ENCODE measurements around the gene BCL2L2.
"Not testable (repeated sequence)": the region's sequence is repeated elsewhere in the genome, so short reads cannot be mapped to it uniquely, and the experiment has no call there.

The BCL2L2 gene, protein sequence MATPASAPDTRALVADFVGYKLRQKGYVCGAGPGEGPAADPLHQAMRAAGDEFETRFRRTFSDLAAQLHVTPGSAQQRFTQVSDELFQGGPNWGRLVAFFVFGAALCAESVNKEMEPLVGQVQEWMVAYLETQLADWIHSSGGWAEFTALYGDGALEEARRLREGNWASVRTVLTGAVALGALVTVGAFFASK
- total RNA-seq, result 1.2 to 4.3 (median 3.3) reads per million in 4 experiments

DNA sequence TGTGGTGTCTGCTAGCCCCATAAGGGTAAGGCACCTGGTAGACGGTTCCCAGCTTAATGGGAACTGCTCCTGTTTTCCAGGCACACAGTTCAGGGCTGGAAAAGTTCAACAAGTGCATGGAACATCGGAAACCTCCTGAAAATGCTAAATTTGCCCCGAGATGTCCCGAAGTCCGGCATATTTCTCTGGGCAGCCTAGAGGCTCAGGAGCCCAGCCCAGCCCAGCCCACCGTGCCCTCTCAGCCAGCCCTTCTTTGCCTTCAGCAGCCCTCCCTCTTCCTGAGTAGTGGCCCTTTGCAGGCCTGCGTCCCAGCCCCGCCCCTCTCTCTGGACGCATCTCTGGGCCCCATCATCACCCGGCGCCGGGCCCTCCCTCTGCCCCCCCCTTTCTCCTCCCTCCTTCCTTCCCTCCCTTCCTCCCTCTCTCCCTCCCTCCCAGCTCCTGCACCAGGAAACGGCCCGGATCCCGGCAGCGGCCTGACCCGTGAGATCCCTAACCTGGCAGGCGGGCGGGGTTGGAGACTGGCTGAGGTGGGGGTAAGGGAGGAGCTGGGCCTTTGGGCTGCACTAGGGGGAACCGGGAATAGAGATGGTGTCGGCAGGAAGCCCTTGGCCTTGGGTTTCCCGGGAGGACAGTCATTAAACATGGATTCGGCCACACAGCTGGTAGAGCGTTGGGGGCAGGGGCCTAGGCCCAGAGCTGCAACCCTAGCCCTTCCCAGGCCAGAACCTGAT, at the start of gene BCL2L2:
TSS of gene BCL2L2 (plus strand) at position 422 of the 734 bp plus-strand sequence. CDS start 935 bp downstream, outside the sequence.
- no peak for DNase-seq

DNA sequence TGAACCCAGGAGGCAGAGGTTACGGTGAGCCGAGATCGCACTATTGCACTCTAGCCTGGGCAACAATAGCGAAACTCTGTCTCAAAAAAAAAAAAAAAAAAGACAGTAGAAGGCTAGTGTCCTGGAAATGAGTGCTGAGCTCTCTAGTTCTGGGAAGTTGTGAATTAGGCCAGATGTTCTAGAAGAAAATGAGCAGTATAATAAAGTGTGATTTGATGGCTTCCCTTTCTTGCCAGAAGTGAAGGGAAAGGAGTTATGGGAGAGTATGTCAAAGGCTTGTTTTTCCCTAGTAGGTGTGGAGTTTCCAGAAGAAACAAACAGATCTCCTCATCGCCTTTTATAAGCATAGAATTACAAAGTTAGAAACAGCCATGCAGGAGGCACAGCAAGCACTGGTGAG, 48.4 kb upstream of the BCL2L2 start:
- DNase-seq, result no peak

DNA sequence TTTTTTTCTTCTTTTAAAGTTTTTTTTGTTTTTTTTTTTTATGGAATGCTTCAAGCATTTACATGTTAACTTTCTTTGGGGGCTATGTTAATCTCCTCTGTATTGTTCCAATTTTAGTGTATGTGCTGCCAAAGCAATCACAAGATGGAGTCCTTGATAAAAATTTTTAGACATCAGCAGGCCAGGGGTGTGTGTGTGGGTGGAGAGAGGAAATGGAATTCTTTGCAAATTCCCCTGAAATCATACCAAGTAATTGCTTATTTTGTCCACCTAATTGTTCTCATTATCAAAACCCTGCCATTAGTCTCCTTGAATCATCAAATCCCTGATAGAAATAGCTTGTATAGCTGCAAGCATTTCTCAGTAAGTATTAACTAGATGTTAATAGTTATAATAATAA, 47.2 kb upstream of the BCL2L2 start:
- DNase-seq, result no peak

DNA sequence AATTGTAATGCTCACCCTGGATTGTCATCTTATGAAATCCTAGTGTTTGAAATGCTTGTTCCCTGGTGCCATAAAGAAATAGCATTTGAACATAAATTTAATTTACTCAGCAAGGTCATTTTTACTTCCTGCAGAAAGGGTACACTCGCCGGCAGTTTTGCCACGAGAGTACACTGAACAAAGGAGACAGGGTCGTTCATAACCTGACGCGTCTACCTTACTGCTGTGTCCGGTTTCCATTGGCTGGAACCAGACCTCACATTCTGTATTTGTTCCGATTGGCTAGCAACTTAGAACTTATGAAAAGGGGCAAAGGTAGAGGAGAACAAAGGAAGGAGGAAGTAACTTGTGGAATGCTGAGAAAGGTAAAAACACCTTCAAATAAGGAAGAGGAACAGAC, 45.8 kb upstream of the BCL2L2 start:
- DNase-seq, result not testable (repeated sequence)

DNA sequence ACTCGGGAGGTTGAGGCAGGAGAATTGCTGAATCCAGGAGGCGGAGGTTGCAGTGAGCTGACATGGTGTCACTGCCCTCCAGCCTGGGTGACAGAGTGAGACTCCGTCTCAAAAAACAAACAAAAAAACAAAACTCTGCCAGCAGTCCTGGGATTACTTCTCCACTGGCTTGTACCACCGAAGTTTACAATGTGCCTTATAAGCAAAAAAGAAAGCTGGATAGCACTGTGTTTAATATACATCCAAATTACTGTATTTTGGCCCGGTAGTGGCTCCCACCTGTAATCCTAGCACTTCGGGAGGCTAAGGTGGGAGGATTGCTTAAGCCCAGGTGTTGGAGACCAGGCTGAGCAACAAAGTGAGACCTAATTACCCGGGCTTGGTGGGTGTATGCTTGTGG, 37.4 kb upstream of the BCL2L2 start:
- DNase-seq, result no peak

DNA sequence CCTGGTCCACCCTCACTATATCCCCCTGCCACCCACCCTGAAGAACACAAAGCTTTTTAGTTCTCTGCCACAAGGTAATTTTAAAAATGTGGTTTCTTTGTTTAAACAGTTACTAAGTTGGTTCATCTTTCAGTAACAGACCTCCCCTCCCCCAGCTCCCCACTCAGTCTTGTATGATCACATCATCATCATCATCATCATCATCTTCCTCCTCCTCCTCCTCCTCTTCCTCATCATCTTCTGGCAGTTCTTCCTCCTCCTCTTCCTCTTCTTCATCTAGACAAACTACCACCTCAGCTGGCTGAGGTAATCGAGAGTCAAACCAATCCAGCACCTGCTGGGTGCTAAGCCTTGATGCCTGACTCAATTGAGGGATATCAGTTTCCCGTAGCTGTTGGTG, 31.2 kb upstream of the BCL2L2 start:
- DNase-seq, result no peak

DNA sequence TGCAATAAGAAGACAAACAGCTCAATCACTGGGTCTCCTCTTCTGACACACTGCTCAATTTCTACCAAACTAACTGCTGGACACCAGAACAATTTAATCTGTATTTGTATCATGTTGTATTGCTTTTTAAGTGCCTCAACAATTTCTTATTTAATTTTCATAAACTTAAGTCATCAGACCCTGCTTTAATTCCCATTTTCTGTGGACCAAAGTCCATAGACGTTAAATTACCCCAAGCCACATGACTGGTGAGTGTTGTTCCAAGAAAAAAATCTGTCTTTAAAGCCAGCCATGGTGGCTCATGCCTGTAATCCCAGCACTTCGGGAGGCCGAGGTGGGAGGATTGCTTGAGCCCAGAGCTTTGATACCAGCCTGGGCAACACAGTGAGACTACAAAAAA, 29.4 kb upstream of the BCL2L2 start:
- DNase-seq, result no peak

DNA sequence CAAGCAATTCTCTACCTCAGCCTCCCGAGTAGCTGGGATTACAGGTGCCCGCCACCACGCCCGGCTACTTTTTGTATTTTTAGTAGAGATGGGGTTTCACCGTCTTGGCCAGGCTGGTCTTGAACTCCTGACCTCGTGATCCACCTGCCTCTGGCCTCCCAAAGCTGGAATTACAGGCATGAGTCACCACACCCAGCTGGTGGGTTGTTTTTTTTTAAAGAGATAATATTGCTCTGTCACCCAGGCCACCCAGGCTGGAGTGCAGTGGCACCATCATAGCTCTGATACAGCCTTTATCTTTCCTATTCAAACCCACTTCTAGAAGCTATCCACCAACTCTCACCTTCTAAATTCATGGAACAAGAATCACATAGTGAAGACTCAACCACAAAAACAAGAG, 28.7 kb upstream of the BCL2L2 start:
- not testable (repeated sequence) for DNase-seq

DNA sequence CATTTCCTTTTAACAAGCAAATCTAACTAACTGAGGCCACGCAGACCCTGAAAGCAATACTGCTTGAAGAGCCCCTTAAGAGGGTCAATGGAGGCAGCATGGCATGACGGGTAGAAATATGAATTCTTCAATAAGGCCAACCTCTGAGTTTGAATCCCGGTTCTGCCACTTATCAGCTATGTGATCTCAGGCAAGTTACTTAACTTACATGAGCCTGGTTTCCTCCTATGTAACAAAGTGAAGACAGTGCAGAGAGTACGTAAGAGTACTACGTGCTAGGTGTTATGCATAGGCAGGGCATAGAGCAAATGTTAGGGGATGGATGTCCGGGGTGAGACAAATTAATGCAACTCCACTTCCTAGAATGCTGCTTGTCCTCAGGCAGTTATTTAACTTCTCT, 25.4 kb upstream of the BCL2L2 start:
- no peak for DNase-seq

DNA sequence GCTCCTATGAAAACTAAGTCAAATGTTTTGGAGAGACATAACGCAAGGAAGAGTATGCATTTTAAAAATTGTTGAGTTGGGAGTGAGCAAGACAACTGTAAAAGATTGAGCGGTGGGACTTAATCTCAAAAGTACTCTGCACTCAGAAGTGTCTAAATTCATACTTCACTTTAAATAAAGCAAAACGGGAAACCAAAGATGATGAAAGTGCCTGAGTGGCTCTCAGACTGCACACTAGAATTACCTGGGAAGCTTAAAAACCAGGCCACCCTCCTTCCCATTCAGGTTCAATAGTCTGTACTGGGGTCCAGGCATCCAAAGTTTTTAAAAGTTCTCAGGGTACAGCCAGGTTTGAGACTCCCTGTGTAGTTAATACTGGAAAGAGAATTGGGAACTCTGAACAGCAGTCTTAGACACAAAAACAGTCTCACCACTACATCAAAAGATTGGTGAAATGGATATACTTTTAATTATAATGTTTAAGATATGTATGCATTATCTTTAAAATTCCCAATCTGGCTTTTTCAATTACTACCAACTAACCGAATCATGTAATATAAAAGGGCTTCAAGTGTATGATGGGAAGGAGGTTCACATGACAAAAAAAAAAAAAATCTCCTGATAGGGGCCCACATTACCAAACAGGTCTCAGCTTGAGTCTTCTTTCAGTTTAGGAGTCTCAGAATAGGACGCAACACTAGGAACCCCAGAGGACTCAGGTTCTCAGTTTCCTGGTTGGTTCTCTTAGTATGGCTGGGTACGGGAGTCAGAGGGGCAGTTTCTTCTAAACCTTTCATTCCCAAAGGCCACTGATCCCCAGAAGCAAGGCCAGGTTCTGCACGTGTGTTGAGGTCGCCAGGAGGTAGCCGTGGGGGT, 21.7 kb upstream of the BCL2L2 start:
- DNase-seq, result no peak

DNA sequence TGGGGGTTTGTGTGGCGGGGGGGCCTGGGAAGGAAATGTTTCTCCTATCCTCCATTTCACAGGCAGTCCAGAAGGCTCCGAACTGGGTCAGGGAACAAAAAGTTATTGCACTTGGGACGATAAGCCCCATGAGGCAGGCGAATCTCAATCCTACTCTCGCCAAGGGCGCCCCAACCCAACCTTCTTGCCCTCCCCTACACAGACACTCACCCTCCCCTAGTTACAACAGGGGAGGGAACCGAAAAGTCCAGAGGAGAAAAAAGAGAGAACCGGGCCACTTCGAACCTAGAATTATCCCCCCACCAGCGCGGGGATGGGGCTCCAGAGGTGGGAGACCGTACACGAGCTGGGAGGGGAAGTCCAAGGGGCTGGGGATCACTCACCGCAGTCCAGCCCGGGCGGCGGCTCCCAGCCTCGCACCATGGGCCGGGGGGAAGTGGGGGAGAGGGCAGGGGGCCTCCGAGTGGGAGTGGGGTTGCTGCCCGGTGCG, 21.1 kb upstream of the BCL2L2 start:
- DNase-seq, result no peak

DNA sequence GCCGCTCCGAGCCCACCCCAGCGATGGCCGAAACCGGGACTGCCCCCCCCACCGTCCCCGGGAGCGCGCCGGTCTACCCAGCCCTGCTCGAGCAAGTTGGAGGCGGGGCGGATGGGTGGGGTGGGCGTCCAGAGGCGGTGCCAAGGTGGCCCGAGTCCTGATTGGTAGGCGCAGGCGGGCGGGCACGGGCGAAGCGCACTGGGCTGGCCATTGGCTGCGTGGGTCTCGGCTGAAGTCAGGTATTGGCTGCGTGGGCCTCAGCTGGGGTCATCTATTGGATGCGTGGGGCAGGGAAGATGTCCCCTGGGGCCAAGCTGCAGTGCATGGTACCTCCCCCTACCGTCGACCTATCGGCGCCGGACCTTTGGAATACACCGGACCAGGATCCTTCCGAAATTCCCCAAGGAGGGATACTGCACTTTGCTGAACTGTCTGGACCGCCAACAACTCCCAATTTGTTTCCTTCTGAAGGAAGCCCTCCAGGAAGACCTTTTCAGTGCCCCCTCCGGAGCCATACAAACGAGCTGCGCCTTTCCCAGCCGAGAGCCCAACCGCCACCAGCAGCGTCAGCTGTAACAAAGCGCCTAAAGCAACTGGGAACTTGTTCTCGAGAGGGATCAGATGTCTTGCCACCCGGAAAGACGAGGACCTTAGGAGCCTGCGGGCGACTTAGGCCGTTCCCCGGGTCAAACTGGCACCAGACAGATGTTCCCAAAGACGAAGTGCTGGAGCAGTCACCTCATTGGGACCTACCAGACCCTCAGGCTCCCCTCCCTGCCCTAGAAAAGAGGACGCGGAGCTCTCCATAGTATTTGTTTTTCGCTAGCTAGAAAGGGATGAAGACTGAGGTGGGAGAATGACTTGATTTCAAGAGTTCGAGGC, 20.4 kb upstream of the BCL2L2 start, which contains the start of gene HOMEZ:
TSS of gene HOMEZ (minus strand) at position 113 of the 882 bp plus-strand sequence. CDS start 180 bp downstream, outside the sequence.
- peak; percentile 96 for DNase-seq

DNA sequence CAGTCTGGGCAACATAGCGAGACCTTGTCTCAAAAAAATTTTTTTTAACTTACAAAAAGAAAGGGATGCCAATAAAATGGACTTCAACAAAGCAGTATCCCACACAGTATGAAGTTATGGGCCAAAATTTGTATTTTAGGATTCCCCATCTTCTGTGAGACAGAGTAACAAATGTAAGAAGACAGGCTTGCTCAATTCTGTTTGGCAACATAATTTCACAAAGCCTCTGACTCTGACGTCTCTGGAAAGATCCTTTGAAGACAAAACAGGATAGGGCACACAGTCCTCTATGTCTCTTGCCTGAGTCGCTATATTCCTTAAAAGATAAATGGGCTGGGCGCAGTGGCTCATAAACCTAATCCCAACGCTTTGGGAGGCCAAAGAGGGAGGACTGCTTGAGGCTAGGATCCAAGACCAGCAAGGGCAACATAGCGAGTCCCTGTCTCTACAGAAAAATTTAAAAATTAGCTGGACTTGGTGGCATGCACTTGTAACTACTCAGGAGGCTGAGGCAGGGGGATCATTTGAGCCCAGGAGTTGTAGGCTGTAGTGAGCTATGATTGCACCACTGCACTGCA, 19.6 kb upstream of the BCL2L2 start:
- DNase-seq, result no peak

DNA sequence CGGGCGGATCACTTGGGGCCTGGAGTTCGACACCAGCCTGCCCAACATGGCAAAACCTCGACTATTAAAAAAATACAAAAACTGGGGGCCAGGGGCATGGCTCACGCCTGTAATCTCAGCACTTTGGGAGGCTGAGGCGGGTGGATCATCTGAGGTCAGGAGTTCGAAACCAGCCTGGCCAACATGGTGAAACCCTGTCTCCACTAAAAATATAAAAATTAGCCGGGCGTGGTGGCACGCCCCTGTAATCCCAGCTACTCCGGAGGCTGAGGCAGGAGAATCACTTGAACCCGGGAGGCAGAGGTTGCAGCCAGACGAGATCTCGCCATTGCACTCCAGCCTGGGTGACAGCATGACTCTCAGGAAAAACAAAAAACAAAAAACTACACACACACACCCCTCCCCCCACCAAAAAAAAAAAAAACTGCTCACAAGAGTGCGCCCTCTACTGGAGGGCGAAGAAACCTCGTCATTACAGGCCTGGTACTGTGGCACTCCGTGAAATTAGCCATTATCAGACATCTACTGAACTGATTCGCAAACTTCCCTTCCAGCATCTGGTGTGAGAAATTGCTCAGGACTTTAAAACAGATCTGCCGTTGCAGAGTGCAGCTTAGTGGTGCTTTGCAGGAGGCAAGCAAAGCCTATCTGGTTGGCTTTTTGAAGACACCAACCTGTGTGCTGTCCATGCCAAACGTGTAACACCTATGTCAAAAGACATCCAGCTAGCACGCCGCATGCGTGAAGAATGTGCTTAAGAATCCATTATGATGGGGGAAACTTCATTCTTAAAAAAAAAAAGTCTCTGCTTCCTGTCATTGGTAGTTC, 11.7 kb upstream of the BCL2L2 start:
- DNase-seq, result peak; percentile 45

DNA sequence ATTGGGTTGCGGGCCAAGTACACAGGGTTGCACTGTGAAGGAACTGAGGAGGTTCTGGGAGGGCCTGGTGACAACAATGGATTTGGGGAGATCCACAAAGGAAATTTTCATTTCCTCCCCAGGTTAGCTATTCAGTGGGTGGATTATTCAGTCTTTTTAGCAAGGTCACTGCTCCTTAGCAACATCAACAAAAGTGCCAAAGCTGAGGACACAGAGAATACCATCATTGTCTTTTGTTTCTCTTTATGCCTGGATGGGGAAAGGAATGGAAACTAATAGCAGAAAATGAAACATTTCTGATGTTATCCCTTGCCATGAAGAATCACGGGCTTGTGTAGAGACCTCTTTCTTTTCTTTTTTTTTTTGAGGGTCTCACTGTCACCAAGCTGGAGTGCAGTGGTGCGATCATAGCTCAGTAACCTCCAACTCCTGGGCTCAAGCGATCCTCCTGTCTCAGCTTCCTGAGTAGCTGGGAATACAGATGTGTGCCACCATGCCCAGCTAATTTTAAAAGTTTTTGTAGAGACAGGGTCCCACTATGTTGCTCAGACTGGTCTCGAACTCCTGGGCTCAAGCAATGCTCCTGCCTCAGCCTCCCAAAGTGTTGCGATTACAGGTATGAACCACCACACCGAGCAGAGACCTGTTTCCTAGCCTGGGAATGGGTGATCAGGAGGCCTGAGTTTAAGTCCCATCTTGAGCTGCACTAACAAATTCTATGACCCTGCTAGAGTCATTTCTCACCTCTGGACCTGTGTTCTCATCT, 10.4 kb upstream of the BCL2L2 start:
- no peak for DNase-seq

DNA sequence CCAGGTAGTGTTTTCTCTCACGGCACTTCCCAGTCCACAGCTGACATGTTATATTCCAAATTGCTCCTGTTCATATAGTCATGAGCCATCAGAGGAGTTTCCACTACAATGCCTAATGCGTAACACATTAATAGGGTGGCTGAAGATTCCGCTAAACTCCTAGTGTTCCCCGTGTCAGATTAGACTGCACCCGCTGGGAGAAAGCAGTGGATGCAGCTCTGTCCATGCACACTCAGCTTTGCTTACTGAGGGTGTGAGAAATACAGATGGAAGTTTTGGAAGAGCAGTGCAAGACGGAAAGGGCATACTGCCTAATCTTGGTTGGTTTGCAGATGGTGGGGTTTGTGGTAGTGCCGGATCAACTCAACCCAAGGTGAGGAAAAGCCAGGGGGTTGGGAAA, 9.5 kb upstream of the BCL2L2 start:
- no peak for DNase-seq

DNA sequence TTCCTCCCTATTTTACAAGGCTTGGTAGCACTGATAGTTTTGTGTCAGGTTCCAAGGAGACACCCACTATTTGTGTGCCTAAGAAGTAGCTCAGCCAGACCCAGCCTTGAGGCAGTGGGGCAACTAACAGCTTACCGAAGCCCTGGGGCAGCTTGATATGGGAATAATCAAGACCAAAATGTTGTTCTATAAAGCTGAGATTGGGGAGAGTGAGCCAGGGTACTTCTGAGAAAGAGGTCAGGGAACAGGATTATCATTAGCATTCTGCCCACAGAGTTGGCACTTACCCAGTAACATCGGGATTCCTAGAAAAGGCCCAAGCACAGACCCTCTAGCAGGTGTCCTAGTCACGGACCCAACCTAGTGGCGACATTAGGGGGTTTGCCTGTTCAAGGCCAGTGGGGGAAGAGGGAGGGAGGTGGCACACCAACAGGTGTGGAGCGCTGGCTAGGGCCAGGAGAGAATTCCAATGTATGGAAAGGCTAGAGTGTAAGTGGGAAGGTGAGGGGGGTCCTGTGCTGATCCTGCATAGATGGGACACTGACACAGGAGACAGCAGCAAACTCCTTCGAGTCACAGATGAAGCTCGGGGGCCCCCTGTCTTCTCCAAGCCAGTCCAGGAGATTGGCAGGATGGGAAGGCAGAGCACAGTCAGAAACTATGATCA, 8.9 kb upstream of the BCL2L2 start:
- DNase-seq, result no peak

DNA sequence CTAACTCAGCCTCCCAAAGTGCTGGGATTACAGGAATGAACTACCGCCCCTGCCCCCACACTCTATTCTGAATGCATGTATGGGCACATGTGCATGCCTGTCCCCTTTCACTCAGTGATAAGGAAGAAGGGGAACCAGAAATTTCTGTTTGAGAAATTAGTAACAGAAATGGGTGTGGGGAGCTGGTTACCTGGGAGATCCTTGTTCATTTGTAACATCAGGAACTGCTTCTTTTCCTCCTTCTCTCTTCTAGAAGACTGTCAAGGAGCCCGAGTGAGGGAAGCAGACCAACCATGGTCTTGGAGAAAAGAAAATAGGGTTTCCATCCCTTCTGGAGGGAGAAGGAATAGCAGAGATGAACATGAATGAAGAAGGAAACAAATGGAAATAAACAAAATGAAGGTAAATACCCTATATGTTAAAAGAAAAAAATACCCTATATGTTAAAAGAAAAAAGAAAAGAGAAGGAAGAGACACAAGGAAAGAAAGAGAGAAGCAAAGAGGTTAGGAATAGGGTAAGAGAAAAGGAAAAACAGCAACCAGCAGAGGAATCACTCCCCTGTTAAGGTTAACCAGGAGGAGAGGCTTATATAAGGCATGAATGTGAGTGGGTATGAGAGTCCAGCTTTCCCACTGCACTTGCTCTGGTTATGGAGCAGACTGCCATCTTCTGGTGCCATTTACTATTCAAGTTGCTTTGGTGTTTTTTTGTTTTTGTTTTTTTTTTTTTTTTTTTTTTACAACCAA, 7.2 kb upstream of the BCL2L2 start:
- no peak for DNase-seq
